Measurements from ENCODE around the gene ZNF592. TPM values are rescaled to one million over a fixed set of nuclear protein-coding genes. Genes with fewer than 3 reads are reported as not detected.

Gene ZNF592, protein sequence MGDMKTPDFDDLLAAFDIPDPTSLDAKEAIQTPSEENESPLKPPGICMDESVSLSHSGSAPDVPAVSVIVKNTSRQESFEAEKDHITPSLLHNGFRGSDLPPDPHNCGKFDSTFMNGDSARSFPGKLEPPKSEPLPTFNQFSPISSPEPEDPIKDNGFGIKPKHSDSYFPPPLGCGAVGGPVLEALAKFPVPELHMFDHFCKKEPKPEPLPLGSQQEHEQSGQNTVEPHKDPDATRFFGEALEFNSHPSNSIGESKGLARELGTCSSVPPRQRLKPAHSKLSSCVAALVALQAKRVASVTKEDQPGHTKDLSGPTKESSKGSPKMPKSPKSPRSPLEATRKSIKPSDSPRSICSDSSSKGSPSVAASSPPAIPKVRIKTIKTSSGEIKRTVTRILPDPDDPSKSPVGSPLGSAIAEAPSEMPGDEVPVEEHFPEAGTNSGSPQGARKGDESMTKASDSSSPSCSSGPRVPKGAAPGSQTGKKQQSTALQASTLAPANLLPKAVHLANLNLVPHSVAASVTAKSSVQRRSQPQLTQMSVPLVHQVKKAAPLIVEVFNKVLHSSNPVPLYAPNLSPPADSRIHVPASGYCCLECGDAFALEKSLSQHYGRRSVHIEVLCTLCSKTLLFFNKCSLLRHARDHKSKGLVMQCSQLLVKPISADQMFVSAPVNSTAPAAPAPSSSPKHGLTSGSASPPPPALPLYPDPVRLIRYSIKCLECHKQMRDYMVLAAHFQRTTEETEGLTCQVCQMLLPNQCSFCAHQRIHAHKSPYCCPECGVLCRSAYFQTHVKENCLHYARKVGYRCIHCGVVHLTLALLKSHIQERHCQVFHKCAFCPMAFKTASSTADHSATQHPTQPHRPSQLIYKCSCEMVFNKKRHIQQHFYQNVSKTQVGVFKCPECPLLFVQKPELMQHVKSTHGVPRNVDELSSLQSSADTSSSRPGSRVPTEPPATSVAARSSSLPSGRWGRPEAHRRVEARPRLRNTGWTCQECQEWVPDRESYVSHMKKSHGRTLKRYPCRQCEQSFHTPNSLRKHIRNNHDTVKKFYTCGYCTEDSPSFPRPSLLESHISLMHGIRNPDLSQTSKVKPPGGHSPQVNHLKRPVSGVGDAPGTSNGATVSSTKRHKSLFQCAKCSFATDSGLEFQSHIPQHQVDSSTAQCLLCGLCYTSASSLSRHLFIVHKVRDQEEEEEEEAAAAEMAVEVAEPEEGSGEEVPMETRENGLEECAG (N-terminal part only)
- 10 to 100 TPM; 18.3 to 28.0 (median 21.2) TPM for total RNA-seq

DNA sequence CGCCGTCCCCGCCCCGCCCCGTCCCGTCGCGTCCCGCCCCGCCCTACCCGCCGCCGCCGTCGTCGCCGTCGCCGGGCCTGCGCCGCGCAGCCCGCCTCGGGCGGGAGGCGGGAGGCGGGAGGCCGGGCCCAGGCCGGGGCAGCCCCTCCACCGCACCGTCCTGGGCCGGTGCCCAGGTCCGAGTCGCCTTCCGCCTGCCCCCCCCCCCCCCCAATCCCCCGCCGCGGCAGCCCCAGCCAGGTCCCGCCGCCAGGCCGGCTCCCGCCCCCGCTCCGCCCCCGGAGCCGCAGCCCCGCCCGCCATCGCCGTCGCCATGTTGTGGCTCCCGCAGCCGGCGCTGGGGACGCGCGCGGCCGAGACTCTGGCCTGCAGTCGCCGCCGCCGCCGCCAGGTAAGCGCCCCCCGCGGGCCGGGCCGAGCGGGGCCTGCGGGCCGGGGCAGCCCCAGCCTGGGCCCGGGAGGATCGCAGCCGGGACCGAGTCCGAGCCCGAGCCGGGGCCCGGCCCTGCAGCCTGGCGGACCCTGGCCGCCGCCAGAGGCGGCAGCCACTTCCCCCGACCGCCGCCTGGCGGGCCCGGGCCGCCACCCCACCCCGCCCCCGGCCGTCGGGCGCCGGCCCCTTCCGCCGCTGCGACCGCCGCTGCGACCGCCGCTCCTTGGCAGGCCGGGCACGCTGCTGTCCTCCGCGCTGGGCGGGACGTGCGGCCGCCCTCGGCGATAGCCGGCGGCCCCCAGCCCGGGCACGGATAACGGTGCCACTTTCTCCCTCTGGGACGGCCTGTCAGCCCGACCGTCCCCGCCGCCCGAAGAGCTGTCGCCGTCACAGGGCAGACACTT is at the start of gene ZNF592:
Gene ZNF592, plus strand, starts transcription at position 319 of the 837 bp plus-strand sequence. CDS start 34,084 bp downstream, outside the sequence.
- TF ChIP-seq POLR2A (IDR thresholded peaks at IDR 0.05), result peak; percentile 39 to 74
- TF ChIP-seq, protein P1, sequence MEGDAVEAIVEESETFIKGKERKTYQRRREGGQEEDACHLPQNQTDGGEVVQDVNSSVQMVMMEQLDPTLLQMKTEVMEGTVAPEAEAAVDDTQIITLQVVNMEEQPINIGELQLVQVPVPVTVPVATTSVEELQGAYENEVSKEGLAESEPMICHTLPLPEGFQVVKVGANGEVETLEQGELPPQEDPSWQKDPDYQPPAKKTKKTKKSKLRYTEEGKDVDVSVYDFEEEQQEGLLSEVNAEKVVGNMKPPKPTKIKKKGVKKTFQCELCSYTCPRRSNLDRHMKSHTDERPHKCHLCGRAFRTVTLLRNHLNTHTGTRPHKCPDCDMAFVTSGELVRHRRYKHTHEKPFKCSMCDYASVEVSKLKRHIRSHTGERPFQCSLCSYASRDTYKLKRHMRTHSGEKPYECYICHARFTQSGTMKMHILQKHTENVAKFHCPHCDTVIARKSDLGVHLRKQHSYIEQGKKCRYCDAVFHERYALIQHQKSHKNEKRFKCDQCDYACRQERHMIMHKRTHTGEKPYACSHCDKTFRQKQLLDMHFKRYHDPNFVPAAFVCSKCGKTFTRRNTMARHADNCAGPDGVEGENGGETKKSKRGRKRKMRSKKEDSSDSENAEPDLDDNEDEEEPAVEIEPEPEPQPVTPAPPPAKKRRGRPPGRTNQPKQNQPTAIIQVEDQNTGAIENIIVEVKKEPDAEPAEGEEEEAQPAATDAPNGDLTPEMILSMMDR (IDR thresholded peaks at IDR 0.05), result peak in 3 of 6 experiments; percentile 63 to 70 (median 68)
- Histone ChIP-seq H3K27ac (peak within 1 kb of the TSS; percentile 98 to 100 (median 99)), H3K9me3 (no peaks in the 10 kb centered on the region), H3K27me3 (no peaks in the 10 kb centered on the region), H3K36me3 (no peaks in the 10 kb centered on the region), H3K4me3 (replicated peaks in 1 of 3) (peak within 1 kb of the TSS; percentile 75 to 97 (median 96)), H3K4me1 (peaks cover 25 to 46% of the 10 kb centered on the region in 2 donors)
- 0% methylated on average over 3 of the region's 127 CpGs; no CpG with 5 or more reads in 1 of the 2 donors for WGBS, 2 donors
- DNase-seq, result peak; percentile 85 to 86
- intact Hi-C loops (cut with DNase I), result loop anchor here (10.0 kb wide), 2 partner anchors 94 to 154 kb away; partner anchors contain the start of genes NMB and WDR73

DNA sequence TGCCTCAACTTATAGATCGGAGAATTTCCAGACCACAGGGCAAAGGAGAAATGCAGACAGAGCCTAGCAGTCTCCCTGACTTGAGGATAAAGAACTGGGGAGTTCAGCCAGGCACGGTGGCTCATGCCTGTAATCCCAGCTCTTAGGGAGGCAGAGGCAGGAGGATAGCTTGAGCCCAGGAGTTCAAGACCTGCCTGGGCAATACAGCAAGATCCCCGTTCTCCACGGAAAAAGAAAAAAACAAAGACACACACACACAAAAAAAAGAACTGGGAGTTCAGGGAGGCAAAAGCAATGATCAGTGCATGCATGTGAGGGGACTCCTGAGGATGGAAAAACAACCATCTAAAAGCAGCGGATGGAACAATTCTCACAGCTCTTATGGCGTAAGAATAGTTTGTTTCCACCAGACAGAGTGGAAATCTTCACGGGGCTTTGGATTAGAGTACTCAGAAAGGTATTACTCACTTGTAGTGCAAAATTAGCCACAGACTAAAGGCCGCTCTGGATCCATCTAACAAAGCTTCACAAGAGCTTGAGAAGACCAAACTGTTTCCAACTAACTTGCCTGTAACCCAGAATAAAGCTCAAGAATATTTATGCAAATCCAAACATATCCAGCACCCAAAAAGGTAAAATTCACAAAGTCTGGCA is 48.7 kb upstream of the ZNF592 start:
- Histone ChIP-seq H3K4me3 (replicated peaks in 1 of 3) (no peak overlapping the region), H3K27ac (no peak overlapping the region), H3K27me3 (no peaks in the 10 kb centered on the region), H3K36me3 (no peaks in the 10 kb centered on the region), H3K9me3 (no peaks in the 10 kb centered on the region), H3K4me1 (peaks cover 5 to 27% of the 10 kb centered on the region in 2 donors)
- TF ChIP-seq, protein P1 (IDR thresholded peaks at IDR 0.05), result no peak
- no peak for TF ChIP-seq POLR2A (IDR thresholded peaks at IDR 0.05)
- 84 to 87% methylated on average over 8 of the region's 8 CpGs for WGBS, 2 donors
- DNase-seq, result no peak
- intact Hi-C loops (cut with DNase I), result no loop called here

DNA sequence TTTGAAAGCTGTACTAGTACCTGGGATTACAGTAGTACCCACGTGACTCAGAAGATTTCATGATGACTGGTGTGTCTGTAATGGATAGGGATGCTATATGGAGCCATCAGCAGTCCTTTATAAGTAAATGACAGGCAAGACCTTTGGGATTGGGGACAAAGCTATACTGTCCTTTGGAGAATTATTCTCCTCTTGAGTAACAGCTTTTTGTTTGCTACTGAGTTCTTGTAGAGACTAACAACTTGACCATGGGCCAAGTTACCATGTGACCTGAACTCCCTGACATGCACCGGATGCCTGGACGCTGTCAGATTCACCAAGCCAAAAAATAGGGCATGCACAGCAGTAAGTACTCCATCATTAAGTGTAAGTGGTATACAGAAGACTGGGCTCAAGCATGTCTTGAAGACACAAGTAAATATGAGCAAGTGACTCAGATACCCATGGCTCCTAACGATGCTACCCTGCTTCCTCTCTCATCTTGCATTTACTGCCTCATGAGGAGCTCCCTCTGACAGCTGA is 45.4 kb upstream of the ZNF592 start:
- intact Hi-C loops (cut with DNase I), result no loop called here
- Histone ChIP-seq H3K9me3 (no peaks in the 10 kb centered on the region), H3K4me1 (peaks cover 5 to 27% of the 10 kb centered on the region in 2 donors), H3K27ac (peak overlapping the region; percentile 25 to 53 (median 26)), H3K27me3 (no peaks in the 10 kb centered on the region), H3K4me3 (replicated peaks in 1 of 3) (no peak overlapping the region), H3K36me3 (no peaks in the 10 kb centered on the region)
- peak; percentile 75 to 77 for DNase-seq
- TF ChIP-seq POLR2A (IDR thresholded peaks at IDR 0.05), result no peak
- TF ChIP-seq, protein P1 (IDR thresholded peaks at IDR 0.05), result no peak
- WGBS, 2 donors, result 31 to 35% methylated on average over 4 of the region's 4 CpGs

DNA sequence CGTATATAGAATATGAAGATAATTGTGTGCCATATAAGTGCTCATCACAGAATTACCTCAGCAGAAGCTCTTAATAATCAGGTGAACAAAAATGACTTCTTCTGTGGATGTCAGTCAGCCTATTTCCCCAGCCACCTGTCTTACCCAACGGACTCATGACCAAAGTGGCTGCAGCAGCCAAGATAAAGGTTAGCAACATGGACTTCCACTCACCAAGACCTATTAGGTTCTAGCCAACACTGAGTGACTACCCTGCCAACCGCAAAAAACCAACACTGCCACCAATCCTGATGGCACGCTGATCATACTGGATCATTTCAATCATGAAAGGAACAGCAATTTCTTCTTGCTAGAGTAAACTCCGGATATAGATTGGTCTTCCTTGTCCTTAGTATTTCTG is 44.6 kb upstream of the ZNF592 start:
- H3K4me3 ChIP-seq (replicated peaks in 1 of 3), result no peak overlapping the region
- H3K27me3 ChIP-seq, result no peaks in the 10 kb centered on the region
- H3K27ac ChIP-seq, result no peak overlapping the region
- TF ChIP-seq POLR2A (IDR thresholded peaks at IDR 0.05), result no peak
- TF ChIP-seq, protein P1 (IDR thresholded peaks at IDR 0.05), result no peak
- no peaks in the 10 kb centered on the region for H3K36me3 ChIP-seq
- H3K4me1 ChIP-seq, result peaks cover 5 to 27% of the 10 kb centered on the region in 2 donors
- no peaks in the 10 kb centered on the region for H3K9me3 ChIP-seq
- intact Hi-C loops (cut with DNase I), result no loop called here
- no peak for DNase-seq
- 93 to 95% methylated on average over 5 of the region's 5 CpGs for WGBS, 2 donors
